Nephron (organoid): ENCODE measurements around the gene SYNJ2.

Experiments
- H3K27ac Mint-ChIP-seq, 3 experiments: 2 replicates each; pipeline ENCODE4 v1.8.0; 2020; ENCODE audit warnings: mixed read lengths in 3 of 3, mild to moderate bottlenecking in 2 of 3, moderate library complexity in 1 of 3
- H3K27me3 Mint-ChIP-seq: 2 replicates; pipeline ENCODE4 v1.8.0; 2021; ENCODE audit warnings: low read depth, mild to moderate bottlenecking, moderate library complexity, mixed read lengths
- H3K36me3 Mint-ChIP-seq: 2 replicates; pipeline ENCODE4 v1.8.0; 2020; ENCODE audit warnings: low read depth, mixed read lengths
- H3K4me1 Mint-ChIP-seq: 2 replicates; pipeline ENCODE4 v1.8.0; 2020; ENCODE audit warnings: mixed read lengths
- H3K4me3 Mint-ChIP-seq, 3 experiments: 2 replicates each; pipeline ENCODE4 v1.8.0; 2020; ENCODE audit warnings: mild to moderate bottlenecking in 3 of 3, mixed read lengths in 3 of 3, moderate library complexity in 2 of 3
- H3K9me3 Mint-ChIP-seq: 2 replicates; pipeline ENCODE4 v1.8.0; 2020; ENCODE audit warnings: mixed read lengths
- TF ChIP-seq, protein P1 (sequence below), 3 experiments: fragments of 200-600 bp; sonication (generic); IDR thresholded peaks; one replicate each; pipeline ENCODE4 v1.5.0; 2021; ENCODE audit warnings: antibody characterized with exemption in 3 of 3; ENCODE audit not compliant: unreplicated experiment in 3 of 3

The SYNJ2 gene

DNA sequence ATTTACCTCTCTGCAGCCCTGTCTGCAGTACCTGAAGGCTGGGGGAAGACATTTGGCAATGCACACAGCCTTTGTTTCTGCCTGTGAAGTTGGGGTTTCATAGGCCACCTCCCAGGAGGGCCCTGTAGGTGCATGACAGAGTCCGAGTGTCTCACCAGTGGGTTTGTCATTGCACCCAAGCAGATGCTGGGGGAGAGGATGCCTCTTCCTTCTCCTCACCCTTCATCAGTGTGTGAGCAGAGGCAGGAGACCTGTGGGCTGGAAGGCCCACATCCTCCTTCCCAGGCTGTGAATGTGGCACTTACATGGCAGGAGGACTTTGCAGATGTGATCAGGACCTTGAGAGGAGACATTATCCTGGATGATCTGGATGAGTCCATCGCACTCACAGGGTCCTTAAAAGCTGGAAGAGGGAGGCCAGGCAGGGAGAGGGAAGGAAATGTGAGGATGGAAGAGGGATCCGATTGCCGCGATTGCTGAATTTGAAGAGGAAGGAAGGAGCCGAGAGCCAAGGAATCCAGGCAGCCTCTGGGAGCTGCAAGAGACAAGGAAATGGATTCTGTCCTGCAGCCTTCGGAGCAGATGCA is 30.4 kb downstream of the SYNJ2 start:
- no peaks in the 10 kb centered on the region for H3K9me3 Mint-ChIP-seq
- H3K4me3 Mint-ChIP-seq = no peak overlapping the region
- TF ChIP-seq, protein P1, sequence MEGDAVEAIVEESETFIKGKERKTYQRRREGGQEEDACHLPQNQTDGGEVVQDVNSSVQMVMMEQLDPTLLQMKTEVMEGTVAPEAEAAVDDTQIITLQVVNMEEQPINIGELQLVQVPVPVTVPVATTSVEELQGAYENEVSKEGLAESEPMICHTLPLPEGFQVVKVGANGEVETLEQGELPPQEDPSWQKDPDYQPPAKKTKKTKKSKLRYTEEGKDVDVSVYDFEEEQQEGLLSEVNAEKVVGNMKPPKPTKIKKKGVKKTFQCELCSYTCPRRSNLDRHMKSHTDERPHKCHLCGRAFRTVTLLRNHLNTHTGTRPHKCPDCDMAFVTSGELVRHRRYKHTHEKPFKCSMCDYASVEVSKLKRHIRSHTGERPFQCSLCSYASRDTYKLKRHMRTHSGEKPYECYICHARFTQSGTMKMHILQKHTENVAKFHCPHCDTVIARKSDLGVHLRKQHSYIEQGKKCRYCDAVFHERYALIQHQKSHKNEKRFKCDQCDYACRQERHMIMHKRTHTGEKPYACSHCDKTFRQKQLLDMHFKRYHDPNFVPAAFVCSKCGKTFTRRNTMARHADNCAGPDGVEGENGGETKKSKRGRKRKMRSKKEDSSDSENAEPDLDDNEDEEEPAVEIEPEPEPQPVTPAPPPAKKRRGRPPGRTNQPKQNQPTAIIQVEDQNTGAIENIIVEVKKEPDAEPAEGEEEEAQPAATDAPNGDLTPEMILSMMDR (IDR thresholded peaks at IDR 0.05; ENCODE audit: unreplicated experiment in 3 of 3) = no peak
- H3K27me3 Mint-ChIP-seq = peaks cover 4% of the 10 kb centered on the region
- peaks cover 17% of the 10 kb centered on the region for H3K36me3 Mint-ChIP-seq
- peaks cover 44% of the 10 kb centered on the region for H3K4me1 Mint-ChIP-seq
- peak overlapping the region; percentile 24 to 88 (median 66) for H3K27ac Mint-ChIP-seq

DNA sequence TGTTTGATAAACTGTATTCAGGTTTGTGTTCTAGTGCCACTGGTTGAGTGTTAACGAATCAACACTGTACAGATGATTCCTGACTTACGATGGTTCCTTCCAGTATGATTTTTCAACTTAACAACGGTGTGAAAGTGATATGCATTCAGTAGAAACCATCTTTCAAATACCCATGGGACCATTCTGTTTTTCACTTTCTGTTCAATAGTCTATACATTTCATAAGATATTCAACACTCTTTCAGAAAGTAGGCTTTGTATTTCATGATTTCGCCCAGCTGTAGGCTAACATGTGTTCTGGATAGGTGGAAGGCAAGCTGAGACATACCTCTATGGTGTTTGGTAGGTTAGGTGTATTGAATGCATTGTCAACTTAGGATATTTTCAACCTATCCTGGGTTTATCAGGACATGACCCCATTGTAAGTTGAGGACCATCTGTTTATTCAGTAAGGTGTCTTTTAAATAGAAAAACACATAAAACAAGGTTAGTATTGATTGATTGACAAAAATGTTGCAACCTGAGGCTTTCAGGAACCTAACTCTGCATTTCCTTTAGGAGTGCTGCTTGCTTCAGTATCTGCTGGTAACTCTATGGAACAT is 32.3 kb downstream of the SYNJ2 start:
- H3K4me3 Mint-ChIP-seq = no peak overlapping the region
- H3K27ac Mint-ChIP-seq = peak overlapping the region in 1 of 3 experiments; percentile 49
- H3K4me1 Mint-ChIP-seq = peaks cover 50% of the 10 kb centered on the region
- peaks cover 4% of the 10 kb centered on the region for H3K27me3 Mint-ChIP-seq
- no peaks in the 10 kb centered on the region for H3K9me3 Mint-ChIP-seq
- peaks cover 17% of the 10 kb centered on the region for H3K36me3 Mint-ChIP-seq
- TF ChIP-seq, protein P1 (IDR thresholded peaks at IDR 0.05; ENCODE audit: unreplicated experiment in 3 of 3) = no peak

DNA sequence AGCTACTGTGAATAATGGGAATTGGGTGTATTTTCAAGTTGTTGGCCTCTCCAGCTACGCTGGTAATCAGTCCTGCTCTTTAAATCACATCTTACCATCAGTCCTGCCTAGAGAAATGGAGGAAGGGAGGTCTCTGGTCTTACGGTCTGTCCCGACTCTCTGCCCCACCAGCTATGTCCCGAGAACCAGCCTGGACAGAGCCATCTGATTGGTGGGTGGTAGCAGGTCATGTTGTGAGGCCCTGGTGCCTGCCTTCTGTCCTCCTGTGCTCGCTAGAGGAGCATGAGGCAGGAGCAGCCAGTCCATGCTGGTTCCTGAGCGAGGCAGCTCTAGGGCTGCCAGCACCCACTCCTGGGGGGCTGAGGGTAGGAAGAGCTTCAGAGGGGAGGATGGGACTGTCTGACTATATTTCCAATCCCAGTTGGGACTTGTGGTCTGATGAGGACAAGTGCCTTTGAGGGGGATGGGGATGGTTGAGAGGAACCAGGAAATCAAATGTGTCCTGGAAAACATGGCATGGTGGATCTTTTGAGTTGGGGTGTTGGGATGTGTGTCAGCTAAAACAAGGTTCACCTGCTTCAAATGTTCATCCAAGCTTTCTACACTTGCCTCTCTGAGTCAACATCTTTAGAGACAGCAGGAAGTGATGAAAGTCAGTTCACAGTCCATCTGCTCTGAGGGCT is 33.0 kb downstream of the SYNJ2 start:
- no peak overlapping the region for H3K4me3 Mint-ChIP-seq
- H3K27me3 Mint-ChIP-seq = peaks cover 4% of the 10 kb centered on the region
- TF ChIP-seq, protein P1 (IDR thresholded peaks at IDR 0.05; ENCODE audit: unreplicated experiment in 3 of 3) = no peak
- peak overlapping the region in 2 of 3 experiments; percentile 17 to 22 for H3K27ac Mint-ChIP-seq
- no peaks in the 10 kb centered on the region for H3K9me3 Mint-ChIP-seq
- peaks cover 17% of the 10 kb centered on the region for H3K36me3 Mint-ChIP-seq
- H3K4me1 Mint-ChIP-seq = peaks cover 49% of the 10 kb centered on the region

GRCh38 chr6:158015188-158015506 is 33.5 kb downstream of the SYNJ2 start:
- no peaks in the 10 kb centered on the region for H3K9me3 Mint-ChIP-seq
- peak overlapping the region in 2 of 3 experiments; percentile 17 to 22 for H3K27ac Mint-ChIP-seq
- H3K4me1 Mint-ChIP-seq = peaks cover 53% of the 10 kb centered on the region
- peaks cover 21% of the 10 kb centered on the region for H3K36me3 Mint-ChIP-seq
- peaks cover 8% of the 10 kb centered on the region for H3K27me3 Mint-ChIP-seq
- no peak overlapping the region for H3K4me3 Mint-ChIP-seq
- TF ChIP-seq, protein P1 (IDR thresholded peaks at IDR 0.05; ENCODE audit: unreplicated experiment in 3 of 3) = no peak

DNA sequence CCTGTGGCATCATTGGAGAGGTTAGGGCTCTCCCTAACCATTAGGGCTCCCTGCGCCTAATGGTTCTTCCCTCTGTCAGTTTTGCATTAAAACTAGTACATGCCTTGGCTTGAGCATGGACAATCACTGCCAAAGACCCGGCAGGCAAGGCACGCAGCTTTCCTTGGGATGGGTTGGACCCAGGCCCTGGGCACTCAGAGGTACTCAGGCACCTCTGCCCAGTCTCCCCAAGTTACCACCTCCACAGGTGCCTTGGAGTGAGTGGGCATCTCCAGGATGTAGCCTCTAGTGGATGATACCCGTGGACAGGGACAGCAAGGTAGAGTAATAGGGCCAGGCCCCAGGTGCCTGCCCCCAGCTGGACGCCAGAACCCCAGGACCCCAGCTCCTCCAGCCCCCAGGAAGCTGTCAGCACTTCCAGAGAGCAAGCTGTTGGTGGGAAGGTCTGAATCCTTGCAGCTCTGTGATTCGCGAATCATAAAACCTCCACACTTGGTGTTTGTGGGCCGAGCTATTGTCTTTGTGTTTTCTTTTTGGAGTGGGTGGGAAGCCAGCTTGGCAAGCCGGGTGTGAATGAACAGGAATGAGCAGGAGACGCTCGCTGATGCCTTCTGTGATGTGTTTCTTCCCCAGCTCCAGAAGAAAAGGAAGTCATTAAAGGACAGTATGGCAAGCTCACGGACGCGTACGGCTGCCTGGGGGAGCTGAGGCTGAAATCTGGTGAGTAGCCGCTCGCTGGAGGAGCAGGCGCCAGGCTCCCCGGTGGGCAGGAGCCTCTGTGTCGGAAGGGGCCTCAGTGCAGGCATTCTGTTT is 35.1 kb downstream of the SYNJ2 start:
- Mint-ChIP-seq H3K4me3 (peak overlapping the region in 2 of 3 experiments; percentile 57 to 74), H3K36me3 (peaks cover 15% of the 10 kb centered on the region), H3K9me3 (no peaks in the 10 kb centered on the region), H3K27me3 (peaks cover 9% of the 10 kb centered on the region), H3K4me1 (peaks cover 56% of the 10 kb centered on the region), H3K27ac (peak overlapping the region; percentile 70 to 94 (median 83))
- TF ChIP-seq, protein P1 (IDR thresholded peaks at IDR 0.05; ENCODE audit: unreplicated experiment in 3 of 3) = no peak
